B cell (primary cell): ENCODE measurements around the gene SERBP1. TPM values are rescaled to one million over a fixed set of nuclear protein-coding genes. Genes with fewer than 3 reads are reported as not detected.

Source experiments
- ATAC-seq: fragments of 200-7000 bp; cut with Tn5 transposase; one replicate; pipeline ENCODE4 v1.10.0; 2021; ENCODE audit warnings: low read depth, mild to moderate bottlenecking, moderate number of reproducible peaks, moderate library complexity
- CTCF ChIA-PET: fragments of 350-600 bp; sonication (Branson Sonifier 250); formaldehyde crosslinking; loops from one replicate; lab custom pipeline; 2021; ENCODE audit warnings: antibody characterized with exemption, inconsistent platforms; lab: Charles Lee
- POLR2A ChIA-PET: fragments of 350-600 bp; sonication (Branson Sonifier 250); formaldehyde crosslinking; loops from one replicate; lab custom pipeline; 2021; ENCODE audit warnings: antibody characterized with exemption; lab: Charles Lee
- DNase-seq: peaks from one replicate; pipeline ENCODE4 v3.0.0; 2013
- H2AFZ ChIP-seq: 2 replicates; pipeline ENCODE4 v1.6.1; 2012; ENCODE audit warnings: mild to moderate bottlenecking, low read depth, low read length; ENCODE audit not compliant: insufficient read depth, poor library complexity, severe bottlenecking
- H3K27ac ChIP-seq, 2 donors: 1 replicate in 1 of 2; 2 replicates in 1 of 2; pipeline ENCODE4 v1.5.1; 2012 to 2013; ENCODE audit warnings: low read length in 2 of 2, mild to moderate bottlenecking in 2 of 2, moderate library complexity in 1 of 2
- H3K27me3 ChIP-seq, 4 experiments: fragments of 200-600 bp in 1 of 4; sonication (generic) in 1 of 4; replicated peaks in 1 of 4; 1 replicate in 2 of 4; 2 replicates in 2 of 4; pipeline versions ENCODE4 v1.6.1 to v1.7.0; 2013 to 2016; ENCODE audit warnings: low read length in 3 of 4, mild to moderate bottlenecking in 2 of 4, mixed read lengths in 1 of 4, moderate library complexity in 1 of 4; ENCODE audit not compliant: insufficient read depth in 4 of 4, control insufficient read depth in 3 of 4; ENCODE audit errors: control extremely low read depth in 1 of 4
- H3K36me3 ChIP-seq, 2 experiments: replicated peaks in 1 of 2; 1 replicate in 1 of 2; 2 replicates in 1 of 2; pipeline versions ENCODE4 v1.6.1 to v1.7.1; 2013; ENCODE audit warnings: low read length in 1 of 2; ENCODE audit not compliant: insufficient read depth in 2 of 2, control insufficient read depth in 1 of 2; ENCODE audit errors: control extremely low read depth in 1 of 2, extremely low read depth in 1 of 2
- H3K4me1 ChIP-seq, 2 donors: fragments of 200-600 bp in 1 of 2; sonication (generic) in 1 of 2; 1 replicate in 1 of 2; 2 replicates in 1 of 2; pipeline versions ENCODE4 v1.5.1 to v1.6.1; 2013 to 2017; ENCODE audit warnings: low read length in 2 of 2; ENCODE audit not compliant: control insufficient read depth in 2 of 2, insufficient read depth in 2 of 2
- H3K4me2 ChIP-seq: replicated peaks from 2 replicates; pipeline ENCODE3; 2012; ENCODE audit warnings: mild to moderate bottlenecking, low read depth, low read length; ENCODE audit not compliant: poor library complexity, severe bottlenecking
- H3K4me3 ChIP-seq, 5 experiments: fragments of 200-600 bp in 1 of 5; sonication (generic) in 1 of 5; 1 replicate in 3 of 5; 2 replicates in 2 of 5; pipeline versions ENCODE4 v1.5.1 to v1.7.0; 2011 to 2016; ENCODE audit warnings: low read length in 4 of 5, mild to moderate bottlenecking in 4 of 5, low read depth in 2 of 5, control low read depth in 1 of 5, moderate library complexity in 1 of 5; ENCODE audit not compliant: insufficient read depth in 1 of 5; ENCODE audit errors: control extremely low read depth in 1 of 5, extremely low read depth in 1 of 5
- H3K79me2 ChIP-seq: fragments of 200-600 bp; sonication (generic); one replicate; pipeline ENCODE4 v1.6.0; 2016; ENCODE audit warnings: low read length; ENCODE audit not compliant: control insufficient read depth, insufficient read depth
- H3K9ac ChIP-seq: fragments of 200-600 bp; sonication (generic); 2 replicates; pipeline ENCODE4 v1.6.1; 2017; ENCODE audit warnings: mild to moderate bottlenecking, low read length, moderate library complexity
- H3K9me3 ChIP-seq, 3 donors: one replicate each; pipeline versions ENCODE4 v1.6.1 to v1.7.1; 2013; ENCODE audit warnings: low read length in 2 of 3; ENCODE audit not compliant: control insufficient read depth in 2 of 3, insufficient read depth in 1 of 3; ENCODE audit errors: control extremely low read depth in 1 of 3
- H4K20me1 ChIP-seq: 2 replicates; pipeline ENCODE4 v1.6.0; 2012; ENCODE audit warnings: mild to moderate bottlenecking, low read length; ENCODE audit not compliant: insufficient read depth, control insufficient read depth, poor library complexity, severe bottlenecking
- H3K27ac Mint-ChIP-seq: one replicate; pipeline ENCODE4 v1.8.0; 2021; ENCODE audit warnings: mixed read lengths
- H3K27me3 Mint-ChIP-seq: one replicate; pipeline ENCODE4 v1.8.0; 2021; ENCODE audit warnings: mixed read lengths
- H3K4me1 Mint-ChIP-seq: one replicate; pipeline ENCODE4 v1.8.0; 2021; ENCODE audit warnings: mixed read lengths
- H3K4me3 Mint-ChIP-seq: one replicate; pipeline ENCODE4 v1.8.0; 2021; ENCODE audit warnings: mixed read lengths
- H3K9me3 Mint-ChIP-seq: one replicate; pipeline ENCODE4 v1.8.0; 2022; ENCODE audit warnings: mixed read lengths; ENCODE audit not compliant: insufficient read depth
- CTCF ChIP-seq: fragments of 200-600 bp; IDR thresholded peaks from one replicate; pipeline ENCODE4 v1.8.0; 2022; ENCODE audit warnings: antibody characterized with exemption, mild to moderate bottlenecking
- EZH2 ChIP-seq: IDR thresholded peaks from 2 replicates; pipeline ENCODE4 v1.6.1; 2012; ENCODE audit warnings: borderline replicate concordance, low read depth, mild to moderate bottlenecking, moderate library complexity, low read length; ENCODE audit not compliant: insufficient read depth, poor library complexity, severe bottlenecking
- whole genome bisulfite sequencing: methylation state at CpG from one replicate; pipeline ENCODE4 v1.1.5; 2013; ENCODE audit warnings: missing lambda C conversion rate; ENCODE audit not compliant: insufficient coverage; 5-methylcytosine and 5-hydroxymethylcytosine counted together
- intact Hi-C: fragments of 100-400 bp; cut with micrococcal nuclease; formaldehyde crosslinking; loops from one replicate; pipeline ENCODE4 v1.10.0; 2022
- polyA plus RNA-seq: library from polyadenylated mRNA; depleted of rRNA; stranded (reverse); fragments of >200 nt; gene quantifications from 2 replicates; pipeline ENCODE4 v1.2.3, GENCODE V29; 2012
- total RNA-seq, 2 donors: library from RNA; stranded (reverse); fragments of 120-200 nt in 1 of 2; gene quantifications; 1 replicate in 1 of 2; 2 replicates in 1 of 2; pipeline versions ENCODE4 v1.2.3 to v1.2.4, GENCODE V29; 2013 to 2022

Gene SERBP1
- total and polyA plus RNA-seq, 2 donors (not counting 1 experiment from before 2014, with no cell fraction given) = 21.0 to 142 TPM

GRCh38 chr1:67390041-67390887, 39.9 kb downstream of the SERBP1 start:
- Mint-ChIP-seq H3K27me3 (no peaks in the 10 kb centered on the region), H3K4me1 (no peaks in the 10 kb centered on the region), H3K27ac (no peak overlapping the region), H3K4me3 (no peak overlapping the region), H3K9me3 (peaks cover 2% of the 10 kb centered on the region)
- Histone ChIP-seq H3K4me2 (no peak overlapping the region), H2AFZ (no peak overlapping the region), H4K20me1 (no peaks in the 10 kb centered on the region), H3K79me2 (no peaks in the 10 kb centered on the region), H3K27ac (no peak overlapping the region), H3K4me3 (no peak overlapping the region), H3K36me3 (no peaks in the 10 kb centered on the region), H3K9ac (no peak overlapping the region), H3K4me1 (no peaks in the 10 kb centered on the region), H3K9me3 (peaks cover 0 to 3% (median 0%) of the 10 kb centered on the region in 3 donors), H3K27me3 (no peaks in the 10 kb centered on the region)
- DNase-seq (no peak), ATAC-seq (no peak)
- CTCF ChIA-PET = no interaction called here
- POLR2A ChIA-PET = no interaction called here
- 100% methylated on average over 1 of the region's 3 CpGs for WGBS
- intact Hi-C loops = no loop called here
- no peak for TF ChIP-seq EZH2
- no peak for TF ChIP-seq CTCF

- Mint-ChIP-seq H3K4me3 (no peak overlapping the region), H3K27ac (no peak overlapping the region), H3K27me3 (no peaks in the 10 kb centered on the region), H3K9me3 (peaks cover 28% of the 10 kb centered on the region), H3K4me1 (no peaks in the 10 kb centered on the region)
- TF ChIP-seq EZH2 (no peak), CTCF (no peak)
- Histone ChIP-seq H3K9ac (no peak overlapping the region), H3K4me1 (no peaks in the 10 kb centered on the region), H3K27me3 (no peaks in the 10 kb centered on the region), H3K4me2 (no peak overlapping the region), H3K36me3 (no peaks in the 10 kb centered on the region), H3K9me3 (peaks cover 2 to 22% (median 10%) of the 10 kb centered on the region in 3 donors), H2AFZ (no peak overlapping the region), H4K20me1 (no peaks in the 10 kb centered on the region), H3K79me2 (no peaks in the 10 kb centered on the region), H3K4me3 (no peak overlapping the region), H3K27ac (no peak overlapping the region)
- no peak for DNase-seq
- no peak for ATAC-seq
- 100% methylated on average over 1 of the region's 2 CpGs for WGBS
- ChIA-PET CTCF (no interaction called here), POLR2A (no interaction called here)
- intact Hi-C loops = no loop called here
These were observed 46.1 kb downstream of the SERBP1 start for GRCh38 chr1:67383999-67384638.
